ENCODE results near the gene RSRC1.
A peak's percentile ranks its signal among the peaks of the same experiment; 100 is the strongest.
"Not testable (repeated sequence)": the region's sequence is repeated elsewhere in the genome, so short reads cannot be mapped to it uniquely, and the experiment has no call there.

The RSRC1 gene

DNA sequence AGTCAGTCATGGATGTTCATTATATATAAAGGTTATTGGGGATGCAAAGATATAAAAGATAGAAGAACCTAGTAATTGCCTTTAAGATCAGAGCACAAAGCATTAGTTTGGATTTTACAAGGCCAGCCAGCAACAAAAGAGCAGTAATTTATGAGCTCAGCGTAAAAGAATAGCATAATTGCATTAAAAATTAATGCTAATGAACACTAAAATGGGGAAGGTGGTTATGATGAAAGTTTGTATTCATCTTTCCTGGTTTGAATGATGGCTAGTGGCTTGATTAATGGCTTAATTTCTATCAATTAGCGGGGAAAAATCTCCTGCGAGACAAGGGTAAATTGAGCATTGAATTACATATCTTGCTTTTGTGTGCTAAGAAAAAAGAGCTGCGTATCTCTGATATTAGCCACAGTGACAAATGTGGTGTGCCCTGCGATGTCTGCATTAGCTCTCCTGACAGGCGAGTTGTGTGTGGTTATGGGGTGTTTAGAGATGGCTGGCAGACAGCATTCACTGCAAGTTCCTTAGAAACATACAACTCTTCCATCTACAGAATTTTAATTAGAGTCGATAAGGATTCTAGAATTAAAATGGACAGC lies 418.3 kb downstream of the RSRC1 start:
- no peak for DNase-seq (ENCODE audit: low spot score)

GRCh38 chr3:158531334-158531733 lies 421.4 kb downstream of the RSRC1 start:
- no peak for DNase-seq (ENCODE audit: low spot score)

DNA sequence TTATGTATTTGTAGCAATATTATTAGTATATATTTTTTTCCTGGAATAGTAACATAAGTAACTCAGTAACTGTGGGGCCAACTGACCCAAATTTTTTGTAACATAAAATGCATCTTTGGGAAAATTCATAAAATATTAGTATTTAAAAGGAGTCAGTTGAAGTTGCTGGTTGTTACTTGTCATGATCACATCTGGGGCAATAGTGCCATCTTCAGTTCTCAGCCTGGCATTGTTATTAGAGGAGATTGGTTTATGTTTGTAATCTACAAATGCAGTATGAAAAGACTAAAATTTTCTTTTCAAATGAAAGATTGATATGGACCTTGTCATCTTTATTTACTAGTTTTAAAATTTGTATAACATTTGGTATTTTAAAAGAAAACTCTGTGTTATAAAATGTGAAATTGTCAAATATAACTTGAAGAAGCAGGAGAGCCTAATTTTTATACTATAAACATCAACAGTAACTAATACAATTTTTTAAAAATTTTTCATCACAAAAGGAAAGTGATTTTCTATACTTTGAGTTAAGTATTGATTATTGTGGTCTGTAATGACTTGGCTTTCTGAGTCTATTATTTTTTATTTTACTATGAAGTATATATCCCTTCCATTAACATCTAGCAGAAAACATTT lies 422.3 kb downstream of the RSRC1 start:
- peak; percentile 52 for DNase-seq (ENCODE audit: low spot score)

DNA sequence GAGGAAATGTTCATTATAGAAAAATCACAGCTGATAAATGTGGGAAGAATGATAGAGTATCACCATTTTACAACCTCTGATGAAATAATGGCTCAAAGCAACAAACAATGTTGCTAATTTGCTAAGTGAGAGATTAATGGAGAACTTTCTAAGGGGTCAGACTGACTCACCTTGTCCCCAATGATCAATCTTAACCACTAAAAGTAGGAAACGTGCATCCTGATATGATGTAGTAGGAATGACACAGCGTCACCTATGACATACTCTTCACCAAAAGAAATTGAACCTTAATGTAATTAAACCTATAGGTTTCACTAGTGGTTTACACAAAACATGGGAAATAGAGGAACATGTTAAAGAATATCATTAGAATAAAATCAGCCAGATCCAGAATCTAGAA lies 426.0 kb downstream of the RSRC1 start:
- DNase-seq (ENCODE audit: low spot score), result no peak

GRCh38 chr3:158539414-158540014 lies 429.6 kb downstream of the RSRC1 start:
- DNase-seq (ENCODE audit: low spot score), result peak; percentile 29

GRCh38 chr3:158540066-158540465 lies 430.2 kb downstream of the RSRC1 start:
- DNase-seq (ENCODE audit: low spot score), result no peak

DNA sequence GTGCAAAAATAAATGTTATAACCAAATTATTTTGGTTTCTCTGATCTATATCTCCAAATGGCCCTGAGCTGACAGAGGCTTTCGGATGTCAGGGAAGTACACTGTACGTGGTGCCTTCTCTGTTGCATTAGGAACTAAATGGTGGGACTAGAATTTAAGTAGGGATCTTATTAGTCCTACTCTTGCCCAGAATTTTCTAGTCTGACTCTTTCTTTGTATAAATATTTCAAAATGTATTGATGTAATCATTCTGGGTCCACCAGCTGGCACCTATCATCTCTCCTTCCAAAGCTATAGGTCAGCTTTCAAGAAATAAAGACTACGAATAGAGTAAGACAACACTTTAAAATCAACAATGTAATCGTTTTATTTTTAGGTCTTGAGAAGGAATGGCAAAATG lies 438.8 kb downstream of the RSRC1 start:
- DNase-seq (ENCODE audit: low spot score), result no peak

- not testable (repeated sequence) for DNase-seq (ENCODE audit: low spot score)
Observed at GRCh38 chr3:158549938-158550337, 440.0 kb downstream of the RSRC1 start.

- DNase-seq (ENCODE audit: low spot score), result no peak
Observed at GRCh38 chr3:158552124-158552523, 442.2 kb downstream of the RSRC1 start.

DNA sequence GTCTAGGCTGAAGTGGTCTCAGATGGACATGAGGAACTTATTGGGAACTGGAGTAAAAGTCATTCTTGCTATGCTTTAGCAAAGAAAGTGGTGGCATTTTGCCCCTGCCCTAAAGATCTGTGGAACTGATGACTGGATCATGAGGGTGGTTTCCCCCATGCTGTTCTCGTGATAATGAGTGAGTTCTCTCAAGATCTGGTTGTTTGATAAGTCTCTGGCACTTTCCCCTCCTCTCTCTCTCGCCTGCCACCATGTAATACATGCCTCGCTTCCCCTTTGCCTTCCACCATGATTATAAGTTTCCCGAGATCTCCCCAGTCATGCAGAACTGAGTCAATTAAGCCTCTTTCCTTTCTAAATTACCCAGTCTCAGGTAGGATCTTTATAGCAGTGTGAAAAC lies 449.6 kb downstream of the RSRC1 start:
- DNase-seq (ENCODE audit: low spot score), result no peak

DNA sequence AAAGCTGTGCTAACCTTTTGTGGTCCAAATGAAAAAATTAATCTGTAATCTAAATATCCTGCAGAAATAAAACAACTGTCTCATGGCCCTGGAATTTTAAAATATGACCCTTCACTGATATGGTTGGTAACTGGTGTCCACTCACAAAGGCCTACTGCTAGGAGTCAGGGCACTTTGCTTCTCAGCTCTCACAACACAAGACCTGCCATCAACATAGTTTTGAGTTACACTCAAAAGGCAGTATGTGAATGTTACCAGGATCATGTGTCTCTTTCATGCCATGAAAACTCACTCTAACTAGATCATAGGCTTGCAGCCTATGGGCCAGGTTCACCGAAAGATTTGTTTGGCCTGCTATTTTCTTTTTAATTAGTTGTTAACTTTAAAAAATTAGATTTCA lies 451.1 kb downstream of the RSRC1 start:
- no peak for DNase-seq (ENCODE audit: low spot score)

- DNase-seq (ENCODE audit: low spot score), result no peak
Observed at GRCh38 chr3:158562674-158563073, 452.8 kb downstream of the RSRC1 start.

DNA sequence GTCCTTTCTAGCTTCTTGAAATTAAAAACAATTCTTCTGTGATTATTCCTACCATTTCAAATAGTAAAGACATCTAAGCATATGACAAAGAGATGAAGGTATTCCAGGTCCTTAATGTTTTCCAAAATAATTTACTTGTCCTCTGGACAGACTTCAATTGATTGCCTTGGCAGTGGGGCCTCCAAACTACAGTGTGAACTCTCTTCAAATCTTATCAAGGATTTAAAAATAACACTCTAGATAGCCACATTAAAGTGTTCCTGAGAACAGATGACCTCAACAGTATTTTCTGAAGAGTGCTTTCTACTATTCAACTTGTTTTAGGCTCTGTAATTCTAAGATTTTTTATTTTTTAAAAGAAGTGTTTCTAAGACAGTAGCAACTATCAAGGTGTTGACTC lies 453.2 kb downstream of the RSRC1 start:
- DNase-seq (ENCODE audit: low spot score), result no peak

GRCh38 chr3:158565076-158565475 lies 455.2 kb downstream of the RSRC1 start:
- no peak for DNase-seq (ENCODE audit: low spot score)

- no peak for DNase-seq (ENCODE audit: low spot score)
Observed at GRCh38 chr3:158568784-158569183, 458.9 kb downstream of the RSRC1 start.

- no peak for DNase-seq (ENCODE audit: low spot score)
Observed at GRCh38 chr3:158569794-158570193, 459.9 kb downstream of the RSRC1 start.

DNA sequence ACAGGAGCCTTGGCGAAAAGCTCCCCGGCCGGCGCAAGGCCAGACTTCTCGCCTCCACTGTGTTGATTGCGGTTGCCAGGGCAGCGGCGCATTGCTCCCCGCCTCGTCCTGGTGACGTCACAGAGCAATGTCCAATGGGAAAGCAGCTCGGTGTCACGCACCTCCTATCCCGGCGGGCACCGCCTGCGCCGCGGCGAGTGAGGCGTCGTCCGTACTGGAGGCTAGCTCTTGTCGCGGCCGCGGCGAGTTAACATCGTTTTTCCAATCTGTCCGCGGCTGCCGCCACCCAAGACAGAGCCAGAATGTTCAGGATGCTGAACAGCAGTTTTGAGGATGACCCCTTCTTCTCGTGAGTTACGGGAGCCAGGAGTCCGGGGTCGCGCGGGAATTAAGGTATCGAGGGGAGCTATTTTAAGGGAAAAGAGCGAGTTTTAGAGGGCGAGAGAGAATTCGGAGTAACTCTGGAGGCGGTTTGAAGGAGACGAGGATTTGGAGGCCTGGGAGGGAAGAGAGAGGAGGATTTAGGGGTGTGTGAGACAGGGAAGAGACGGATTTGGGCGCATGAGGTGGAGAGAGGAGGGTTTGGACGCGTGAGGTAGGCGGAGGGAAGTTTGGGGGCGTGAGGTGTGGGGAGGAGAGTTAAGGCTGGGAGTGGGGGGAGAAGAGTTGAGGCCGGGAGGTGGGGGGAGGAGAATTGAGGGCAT lies 461.3 kb downstream of the RSRC1 start, which contains the start of gene MLF1:
Gene MLF1 (plus strand): TSS at position 196 of the 704 bp plus-strand sequence. CDS start 107 bp downstream, at position 303.
- peak; percentile 99 for DNase-seq (ENCODE audit: low spot score)

- no peak for DNase-seq (ENCODE audit: low spot score)
Observed at GRCh38 chr3:158571969-158572765, 462.3 kb downstream of the RSRC1 start.

DNA sequence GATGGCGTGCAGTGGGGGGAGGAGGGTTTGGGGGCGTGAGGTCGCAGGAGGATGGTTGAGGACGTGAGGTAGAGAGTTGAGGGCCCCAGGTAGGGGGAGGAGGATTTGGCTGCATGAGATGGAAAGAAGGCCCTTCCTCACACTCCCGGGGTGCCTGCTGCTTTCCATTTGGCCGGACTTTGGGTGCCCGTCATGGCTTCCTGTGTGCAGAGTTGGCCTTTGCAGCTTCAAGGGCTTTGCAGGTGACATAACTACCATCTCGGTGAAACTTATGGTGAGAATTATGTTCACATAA lies 462.8 kb downstream of the RSRC1 start:
- no peak for DNase-seq (ENCODE audit: low spot score)

DNA sequence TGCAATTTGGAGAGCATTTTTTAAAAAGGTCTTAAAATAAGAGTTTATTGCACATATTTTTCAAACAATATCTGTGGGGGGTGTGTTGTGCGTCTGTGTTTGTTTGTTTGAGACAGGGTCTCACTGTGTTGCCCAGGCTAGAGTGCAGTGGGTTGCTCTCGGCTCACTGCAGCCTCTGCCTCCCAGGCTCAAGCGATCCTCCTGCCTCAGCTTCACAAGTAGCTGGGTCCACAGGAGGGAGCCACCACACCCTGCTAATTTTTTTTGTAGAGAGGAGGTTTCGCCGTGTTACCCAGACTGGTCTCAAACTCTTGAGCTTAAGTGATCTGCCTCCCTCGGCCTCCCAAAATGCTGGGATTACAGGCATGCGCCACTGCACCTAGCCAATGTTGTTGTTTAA lies 463.8 kb downstream of the RSRC1 start:
- DNase-seq (ENCODE audit: low spot score), result no peak

DNA sequence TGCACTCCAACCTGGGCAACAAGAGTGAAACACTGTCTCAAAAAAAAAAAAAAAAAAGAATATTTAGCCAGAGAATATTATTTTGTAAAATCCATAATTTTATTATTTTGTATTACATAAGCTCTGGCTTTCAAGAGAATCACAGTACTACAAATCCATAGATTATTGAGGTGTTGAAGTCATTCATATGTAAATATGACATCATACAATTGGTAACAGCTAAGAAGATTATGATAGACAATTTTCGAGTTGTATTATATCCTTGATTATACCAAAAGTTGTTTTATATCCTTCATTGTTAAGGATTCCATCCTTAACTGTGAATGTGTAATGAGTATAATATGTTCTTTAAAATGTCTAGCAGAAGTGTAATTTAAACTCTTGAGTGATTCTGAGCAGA lies 464.8 kb downstream of the RSRC1 start:
- no peak for DNase-seq (ENCODE audit: low spot score)

DNA sequence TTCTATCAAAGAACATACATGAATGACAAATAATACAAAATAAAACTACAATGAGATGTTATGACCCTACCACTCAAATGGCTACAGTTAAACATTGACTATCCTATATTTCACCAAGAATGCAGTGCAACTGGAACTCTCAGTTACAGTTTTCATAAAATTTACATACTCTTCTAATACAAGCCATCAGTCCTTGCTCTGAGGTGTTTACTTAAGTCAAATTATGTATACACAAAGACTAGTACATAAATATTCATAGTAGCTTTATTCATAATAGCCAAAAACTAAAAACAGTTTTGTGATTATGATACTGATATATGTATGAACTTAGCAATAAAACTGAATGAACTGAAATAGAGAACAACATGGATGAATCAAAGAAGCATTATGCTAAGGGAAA lies 480.3 kb downstream of the RSRC1 start:
- DNase-seq (ENCODE audit: low spot score), result no peak
